OCI-LY7 (cell line): ENCODE data around the gene ACACA. TPM values are rescaled to one million over a fixed set of nuclear protein-coding genes. Genes with fewer than 3 reads are reported as not detected.
A peak's percentile ranks its signal among the peaks of the same experiment; 100 is the strongest.

Source experiments
- BruUV-seq: library from RNA; stranded (reverse); fragments of 400-500 nt; replicated peaks from 2 replicates; lab custom pipeline; 2021; lab: Mats Ljungman, UMichigan
- CTCF ChIA-PET: fragments of 300-600 bp; sonication (Branson Sonifier 250); formaldehyde crosslinking; loops from one replicate; lab custom pipeline; 2022; ENCODE audit warnings: antibody characterized with exemption; ENCODE audit not compliant: unreplicated experiment; lab: Charles Lee
- POLR2A ChIA-PET: fragments of 300-600 bp; sonication (Branson Sonifier 250); formaldehyde crosslinking; loops from one replicate; lab custom pipeline; 2022; ENCODE audit warnings: antibody characterized with exemption; lab: Charles Lee
- DNase-seq: peaks from one replicate; pipeline ENCODE4 v3.0.0-alpha.2; 2015; ENCODE audit warnings: low spot score
- H2AFZ ChIP-seq: fragments of 200-600 bp; sonication (generic), shearing (Covaris generic); 2 replicates; pipeline ENCODE4 v1.6.1; 2014; ENCODE audit warnings: mild to moderate bottlenecking, antibody characterized with exemption, low read length, moderate library complexity
- H3K27ac ChIP-seq: fragments of 200-600 bp; sonication (generic); 2 replicates; pipeline ENCODE4 v1.5.1; 2014; ENCODE audit warnings: mixed run types, low read depth, mild to moderate bottlenecking, moderate library complexity, low read length, inconsistent platforms; ENCODE audit not compliant: poor library complexity, severe bottlenecking
- H3K36me3 ChIP-seq: fragments of 200-600 bp; sonication (generic); 2 replicates; pipeline ENCODE4 v1.6.1; 2014; ENCODE audit warnings: mild to moderate bottlenecking, antibody characterized with exemption, low read length, moderate library complexity, mixed read lengths; ENCODE audit not compliant: insufficient read depth
- H3K4me1 ChIP-seq: fragments of 200-600 bp; sonication (generic); 2 replicates; pipeline ENCODE4 v1.5.1; 2014; ENCODE audit warnings: mild to moderate bottlenecking, low read length; ENCODE audit not compliant: insufficient read depth, poor library complexity, severe bottlenecking
- H3K4me2 ChIP-seq: fragments of 200-600 bp; sonication (generic); 2 replicates; pipeline ENCODE4 v1.6.1; 2014; ENCODE audit warnings: mild to moderate bottlenecking, low read length
- H3K4me3 ChIP-seq: fragments of 200-600 bp; sonication (generic); 2 replicates; pipeline ENCODE4 v1.5.1; 2014; ENCODE audit warnings: mild to moderate bottlenecking, low read depth, low read length; ENCODE audit not compliant: poor library complexity, severe bottlenecking
- H3K79me2 ChIP-seq: fragments of 200-600 bp; sonication (generic); 2 replicates; pipeline ENCODE4 v1.6.1; 2016; ENCODE audit warnings: low read depth, mild to moderate bottlenecking, low read length, moderate library complexity, mixed read lengths; ENCODE audit not compliant: insufficient read depth
- H3K9me2 ChIP-seq: fragments of 200-600 bp; sonication (generic); 2 replicates; pipeline ENCODE4 v1.6.1; 2016; ENCODE audit warnings: mild to moderate bottlenecking, low read length, mixed read lengths; ENCODE audit not compliant: insufficient read depth
- H3K9me3 ChIP-seq: fragments of 200-600 bp; sonication (generic); 2 replicates; pipeline ENCODE4 v1.6.1; 2014; ENCODE audit warnings: mild to moderate bottlenecking, mixed run types, low read length, mixed read lengths
- H4K20me1 ChIP-seq: fragments of 200-600 bp; sonication (generic); 2 replicates; pipeline ENCODE4 v1.6.1; 2014; ENCODE audit warnings: mild to moderate bottlenecking, antibody characterized with exemption, low read length, moderate library complexity, mixed read lengths; ENCODE audit not compliant: insufficient read depth
- CTCF ChIP-seq: fragments of 200-600 bp; sonication (generic); conservative IDR thresholded peaks from 2 replicates; pipeline ENCODE4 v1.5.1; 2014; ENCODE audit warnings: mild to moderate bottlenecking, antibody characterized with exemption, low read length, moderate library complexity, mixed read lengths
- EZH2phosphoT487 ChIP-seq: fragments of 200-600 bp; sonication (generic); IDR thresholded peaks from 2 replicates; pipeline ENCODE4 v1.6.1; 2018; ENCODE audit warnings: low read depth, borderline replicate concordance, mild to moderate bottlenecking, mixed run types, antibody characterized with exemption, low read length, moderate library complexity, mixed read lengths
- intact Hi-C: fragments of 100-400 bp; cut with micrococcal nuclease; formaldehyde crosslinking; loops from one replicate; pipeline ENCODE4 v1.10.0; 2022; ENCODE audit not compliant: unreplicated experiment
- total RNA-seq, 2 experiments: library from RNA; depleted of rRNA in 1 of 2; stranded (reverse); fragments of >200 nt in 1 of 2; shearing (Covaris generic) in 1 of 2; gene quantifications; 2 replicates each; pipeline ENCODE4 v1.2.3, GENCODE V29; 2014 to 2022

The ACACA gene
- total RNA-seq, 2 experiments from 2014 or later, result 32.1 to 98.3 TPM

DNA sequence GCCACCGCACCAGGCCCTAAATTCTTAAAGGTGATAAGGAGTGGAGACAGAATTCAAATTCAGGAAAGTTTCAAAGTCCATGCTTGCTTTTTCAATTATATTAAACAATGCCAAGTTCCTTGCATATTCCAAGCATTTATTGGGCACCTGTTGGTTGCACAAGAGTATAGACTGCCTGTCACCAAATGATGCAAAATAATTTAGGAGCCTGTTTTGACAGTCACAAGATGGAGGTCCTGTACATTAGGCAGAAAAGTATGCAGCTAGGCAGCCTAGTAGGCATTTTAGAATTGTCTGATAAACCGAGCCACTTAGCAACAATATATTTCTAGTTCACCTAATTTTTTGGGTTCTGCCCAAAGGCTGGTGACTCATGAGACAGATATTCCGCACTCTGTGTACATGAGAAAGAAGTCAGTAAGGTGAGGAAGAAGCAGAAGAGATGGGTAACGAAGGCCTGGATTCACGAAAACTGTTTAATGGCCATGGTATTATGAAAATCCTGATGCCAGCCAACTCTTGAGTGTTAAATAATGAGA, 7.3 kb downstream of the ACACA start:
- H3K4me1 ChIP-seq, result peaks cover 3% of the 10 kb centered on the region
- peaks cover 5% of the 10 kb centered on the region; the same call in 1 of the 2 replicates for H3K36me3 ChIP-seq
- ChIA-PET POLR2A (no interaction called here), CTCF (no interaction called here)
- no peak overlapping the region for H3K4me2 ChIP-seq
- no TSS peak for BruUV-seq
- no peak for DNase-seq
- H4K20me1 ChIP-seq, result no peaks in the 10 kb centered on the region; the same call in 1 of the 2 replicates
- no peak overlapping the region for H3K27ac ChIP-seq
- intact Hi-C loops, result no loop called here
- TF ChIP-seq CTCF (no peak), EZH2phosphoT487 (no peak)
- no peaks in the 10 kb centered on the region for H3K79me2 ChIP-seq
- no peak overlapping the region for H3K4me3 ChIP-seq
- H3K9me2 ChIP-seq, result no peaks in the 10 kb centered on the region
- H3K9me3 ChIP-seq, result no peaks in the 10 kb centered on the region
- no peak overlapping the region for H2AFZ ChIP-seq

- Histone ChIP-seq H3K27ac (no peak overlapping the region), H3K4me1 (peaks cover 3% of the 10 kb centered on the region), H3K9me3 (no peaks in the 10 kb centered on the region), H3K79me2 (no peaks in the 10 kb centered on the region), H2AFZ (no peak overlapping the region), H3K4me2 (no peak overlapping the region), H3K9me2 (no peaks in the 10 kb centered on the region), H4K20me1 (no peaks in the 10 kb centered on the region; the same call in 1 of the 2 replicates), H3K4me3 (no peak overlapping the region), H3K36me3 (no peaks in the 10 kb centered on the region)
- no TSS peak for BruUV-seq
- DNase-seq, result no peak
- no peak for TF ChIP-seq EZH2phosphoT487
- TF ChIP-seq CTCF, result no peak
- ChIA-PET CTCF (no interaction called here), POLR2A (no interaction called here)
- intact Hi-C loops, result no loop called here
Observed at GRCh38 chr17:37393352-37393751, 13.3 kb downstream of the ACACA start.

- H2AFZ ChIP-seq, result peak overlapping the region; percentile 32; the same call in 1 of the 2 replicates
- no peak for DNase-seq
- TF ChIP-seq CTCF, result no peak
- TF ChIP-seq EZH2phosphoT487, result no peak
- ChIA-PET POLR2A (interaction anchor here (0.6 to 1.2 kb wide), 2 partner anchors 15 to 263 kb away, joined by 3 to 5 read pairs; no protein-coding TSS in a partner anchor), CTCF (no interaction called here)
- no peaks in the 10 kb centered on the region for H3K9me2 ChIP-seq
- H3K4me2 ChIP-seq, result peak overlapping the region; percentile 33
- intact Hi-C loops, result no loop called here
- no peaks in the 10 kb centered on the region for H3K4me1 ChIP-seq
- H4K20me1 ChIP-seq, result no peaks in the 10 kb centered on the region
- H3K9me3 ChIP-seq, result no peaks in the 10 kb centered on the region
- no TSS peak for BruUV-seq
- H3K27ac ChIP-seq, result no peak overlapping the region
- H3K79me2 ChIP-seq, result no peaks in the 10 kb centered on the region
- H3K4me3 ChIP-seq, result no peak overlapping the region
- H3K36me3 ChIP-seq, result no peaks in the 10 kb centered on the region
Observed at GRCh38 chr17:37392024-37392590, 14.5 kb downstream of the ACACA start.
